SK-N-SH (cell line): ENCODE data around the gene SLC6A11. TPM values are rescaled to one million over a fixed set of nuclear protein-coding genes. Genes with fewer than 3 reads are reported as not detected.

Experiments used
- CTCF ChIA-PET: fragments of 300-600, 350-600 bp; formaldehyde crosslinking; extraction: SDS; loops from one replicate; lab custom pipeline; 2021; lab: Yijun Ruan, JAX
- POLR2A ChIA-PET: fragments of 350-600 bp; sonication (Branson Sonifier 250); formaldehyde crosslinking; extraction: SDS; loops from one replicate; lab custom pipeline; 2020; ENCODE audit warnings: antibody characterized with exemption, inconsistent platforms; lab: Yijun Ruan, JAX
- DNase-seq: peaks from one replicate; pipeline ENCODE4 v3.0.0; 2012
- H2AFZ ChIP-seq: fragments of 200-600 bp; sonication (generic); 2 replicates; pipeline ENCODE4 v1.8.1; 2016; ENCODE audit warnings: antibody characterized with exemption, mild to moderate bottlenecking, low read depth
- H3F3A ChIP-seq: fragments of 200-600 bp; sonication (generic); replicated peaks from 2 replicates; pipeline ENCODE3; 2016; ENCODE audit warnings: antibody characterized with exemption, mild to moderate bottlenecking; ENCODE audit not compliant: insufficient read depth
- H3K27ac ChIP-seq, 2 experiments: fragments of 200-500 bp in 1 of 2; fragments of 200-600 bp in 1 of 2; sonication (Bioruptor generic) in 1 of 2; sonication (generic), shearing (Covaris generic) in 1 of 2; 2 replicates each; pipeline versions ENCODE4 v1.5.1 to v1.6.1; 2014 to 2016; ENCODE audit warnings: low read depth in 2 of 2, inconsistent platforms in 1 of 2, low read length in 1 of 2, mild to moderate bottlenecking in 1 of 2, mixed read lengths in 1 of 2
- H3K27me3 ChIP-seq: fragments of 200-600 bp; sonication (generic), shearing (Covaris generic); 2 replicates; pipeline ENCODE4 v1.6.1; 2016; ENCODE audit warnings: mixed run types; ENCODE audit not compliant: insufficient read depth
- H3K36me3 ChIP-seq, 2 experiments: fragments of 200-500 bp in 1 of 2; fragments of 200-600 bp in 1 of 2; sonication (Bioruptor generic) in 1 of 2; sonication (generic) in 1 of 2; replicated peaks in 1 of 2; 2 replicates each; pipeline versions ENCODE3 to v1.5.1; 2014 to 2016; ENCODE audit warnings: low read length in 1 of 2, mild to moderate bottlenecking in 1 of 2; ENCODE audit not compliant: insufficient read depth in 2 of 2, control insufficient read depth in 1 of 2
- H3K4me1 ChIP-seq, 2 experiments: fragments of 200-500 bp in 1 of 2; fragments of 200-600 bp in 1 of 2; sonication (Bioruptor generic) in 1 of 2; sonication (generic), shearing (Covaris generic) in 1 of 2; 2 replicates each; pipeline versions ENCODE4 v1.5.1 to v1.6.1; 2014 to 2016; ENCODE audit warnings: low read depth in 1 of 2, low read length in 1 of 2, mixed run types in 1 of 2; ENCODE audit not compliant: insufficient read depth in 2 of 2, control insufficient read depth in 1 of 2
- H3K4me2 ChIP-seq: fragments of 200-600 bp; sonication (generic), shearing (Covaris generic); 2 replicates; pipeline ENCODE4 v1.6.1; 2017; ENCODE audit warnings: mixed run types
- H3K4me3 ChIP-seq, 2 experiments: fragments of 200-500 bp in 1 of 2; fragments of 200-600 bp in 1 of 2; sonication (Bioruptor generic) in 1 of 2; sonication (generic), shearing (Covaris generic) in 1 of 2; 2 replicates each; pipeline versions ENCODE4 v1.5.1 to v1.8.1; 2014 to 2016; ENCODE audit warnings: low read depth in 2 of 2, inconsistent platforms in 1 of 2, low read length in 1 of 2, mild to moderate bottlenecking in 1 of 2, mixed read lengths in 1 of 2, moderate library complexity in 1 of 2
- H3K79me2 ChIP-seq: fragments of 200-600 bp; sonication (generic); 2 replicates; pipeline ENCODE4 v1.8.1; 2017; ENCODE audit warnings: mild to moderate bottlenecking; ENCODE audit not compliant: insufficient read depth
- H3K9ac ChIP-seq: fragments of 200-600 bp; sonication (generic); 2 replicates; pipeline ENCODE4 v1.6.1; 2017; ENCODE audit warnings: mixed run types
- H3K9me2 ChIP-seq: fragments of 200-600 bp; sonication (generic); 2 replicates; pipeline ENCODE4 v1.6.1; 2017; ENCODE audit warnings: mixed run types
- H3K9me3 ChIP-seq: fragments of 200-600 bp; sonication (generic); 2 replicates; pipeline ENCODE4 v1.6.1; 2017; ENCODE audit warnings: mixed run types, mild to moderate bottlenecking, moderate library complexity
- H4K20me1 ChIP-seq: fragments of 200-600 bp; sonication (generic); 2 replicates; pipeline ENCODE4 v1.6.1; 2017; ENCODE audit warnings: mild to moderate bottlenecking, mixed run types; ENCODE audit not compliant: insufficient read depth
- CHD2 ChIP-seq: fragments of 150-350 bp; IDR thresholded peaks from 2 replicates; pipeline ENCODE4 v1.6.1; 2018; ENCODE audit warnings: low read length; ENCODE audit not compliant: partially characterized antibody
- ELF1 ChIP-seq: IDR thresholded peaks from 2 replicates; pipeline ENCODE4 v1.4.0; 2012
- FOSL2 ChIP-seq: IDR thresholded peaks from 2 replicates; pipeline ENCODE4 v1.4.0; 2012; ENCODE audit warnings: low read depth, mild to moderate bottlenecking, moderate library complexity, borderline replicate concordance
- FOXJ3 ChIP-seq: sonication (generic); formaldehyde crosslinking; IDR thresholded peaks from 2 replicates; pipeline ENCODE4 v1.5.1; 2020; ENCODE audit warnings: mild to moderate bottlenecking, missing genetic modification reagents
- FOXM1 ChIP-seq: IDR thresholded peaks from 2 replicates; pipeline ENCODE4 v1.4.0; 2012; ENCODE audit warnings: low read depth, mild to moderate bottlenecking
- JUND ChIP-seq: IDR thresholded peaks from 2 replicates; pipeline ENCODE4 v1.4.0; 2012
- NFIC ChIP-seq: IDR thresholded peaks from 2 replicates; pipeline ENCODE4 v1.4.0; 2012; ENCODE audit warnings: borderline replicate concordance
- NRF1 ChIP-seq: IDR thresholded peaks from 2 replicates; pipeline ENCODE4 v1.6.1; 2012; ENCODE audit warnings: low read depth, mild to moderate bottlenecking, low read length
- POLR2AphosphoS5 ChIP-seq: IDR thresholded peaks from 2 replicates; pipeline ENCODE4 v1.6.1; 2012; ENCODE audit warnings: low read depth, low read length
- RXRA ChIP-seq: IDR thresholded peaks from 2 replicates; pipeline ENCODE4 v1.4.0; 2012; ENCODE audit warnings: low read depth, mild to moderate bottlenecking, borderline replicate concordance
- SIN3A ChIP-seq: IDR thresholded peaks from 2 replicates; pipeline ENCODE4 v1.6.1; 2012; ENCODE audit warnings: low read depth, mild to moderate bottlenecking, low read length, moderate library complexity, borderline replicate concordance
- SMC3 ChIP-seq: IDR thresholded peaks from 2 replicates; pipeline ENCODE4 v1.6.1; 2012; ENCODE audit warnings: low read depth, low read length, improper control_type of control experiment
- TAF1 ChIP-seq: IDR thresholded peaks from 2 replicates; pipeline ENCODE4 v1.6.1; 2012; ENCODE audit warnings: low read depth, mild to moderate bottlenecking, low read length, moderate library complexity, borderline replicate concordance
- TCF12 ChIP-seq: IDR thresholded peaks from 2 replicates; pipeline ENCODE4 v1.4.0; 2012
- TEAD4 ChIP-seq: IDR thresholded peaks from 2 replicates; pipeline ENCODE4 v1.4.0; 2012; ENCODE audit warnings: mild to moderate bottlenecking, borderline replicate concordance; ENCODE audit not compliant: insufficient read depth
- USF1 ChIP-seq: IDR thresholded peaks from 2 replicates; pipeline ENCODE4 v1.4.0; 2012; ENCODE audit warnings: low read depth, borderline replicate concordance
- YY1 ChIP-seq: IDR thresholded peaks from 2 replicates; pipeline ENCODE4 v1.4.0; 2012; ENCODE audit warnings: low read depth, mild to moderate bottlenecking
- WGBS: methylation state at CpG from one replicate; pipeline ENCODE4 v1.1.6; 2017; ENCODE audit warnings: low lambda C conversion rate; 5-methylcytosine and 5-hydroxymethylcytosine counted together
- polyA plus RNA-seq, 3 experiments: library from polyadenylated mRNA; depleted of rRNA; stranded (reverse); fragments of >200 nt; gene quantifications; 2 replicates each; pipeline ENCODE4 v1.2.3, GENCODE V29; 2012

The SLC6A11 gene
- polyA plus RNA-seq, 1 of the 3 experiments (the other 2 are of a cell fraction) = 0.03 TPM

- Histone ChIP-seq H3K27me3 (no peaks in the 10 kb centered on the region), H3K36me3 (no peaks in the 10 kb centered on the region), H3K9ac (no peak overlapping the region), H3K9me2 (no peaks in the 10 kb centered on the region), H2AFZ (no peak overlapping the region), H3F3A (no peaks in the 10 kb centered on the region), H3K4me1 (no peaks in the 10 kb centered on the region), H3K27ac (no peak overlapping the region), H3K79me2 (no peaks in the 10 kb centered on the region), H3K4me2 (no peak overlapping the region), H3K4me3 (no peak overlapping the region), H4K20me1 (no peaks in the 10 kb centered on the region), H3K9me3 (no peaks in the 10 kb centered on the region)
- CTCF ChIA-PET = no interaction called here
- POLR2A ChIA-PET = no interaction called here
- WGBS = 63% methylated on average over 1 of the region's 1 CpG
- no peak for DNase-seq
- TF ChIP-seq TCF12 (no peak), FOSL2 (no peak), FOXJ3 (CRISPR knock-in tag) (no peak)
- TF ChIP-seq, all 33 proteins: peak for 0
These were observed 8.4 kb downstream of the SLC6A11 start for GRCh38 chr3:10824468-10824867.

DNA sequence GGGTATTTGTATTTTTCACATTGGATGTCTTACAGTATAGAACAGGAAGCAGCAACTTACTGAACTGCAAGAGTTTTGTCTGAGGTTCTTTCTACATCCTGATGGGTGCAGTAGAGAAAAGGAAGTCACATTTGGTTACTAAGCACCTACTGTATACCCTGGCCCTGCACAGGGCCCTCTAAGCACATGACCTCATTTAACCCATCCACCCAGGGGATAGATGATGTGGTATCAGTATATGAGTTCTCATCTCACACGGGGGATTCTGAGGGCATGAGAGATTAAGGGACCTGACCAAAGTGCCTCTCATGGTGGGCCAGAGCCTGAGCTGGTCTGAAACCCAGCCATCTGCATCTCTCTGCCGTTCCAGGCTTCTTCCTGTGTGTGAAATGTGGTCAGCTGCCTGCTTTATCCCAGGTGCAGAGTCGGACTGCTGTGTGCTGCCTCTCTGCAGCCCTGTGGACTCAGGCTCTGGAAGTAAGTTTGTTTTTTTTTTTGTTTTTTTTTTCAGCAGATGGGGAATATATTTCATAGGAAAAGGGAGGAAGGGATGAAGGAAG, 17.9 kb downstream of the SLC6A11 start:
- no peak overlapping the region for H2AFZ ChIP-seq
- no peak overlapping the region for H3K27ac ChIP-seq
- no peaks in the 10 kb centered on the region for H3K9me3 ChIP-seq
- H3F3A ChIP-seq = no peaks in the 10 kb centered on the region
- no peaks in the 10 kb centered on the region for H3K36me3 ChIP-seq
- H3K4me1 ChIP-seq = no peaks in the 10 kb centered on the region; a peak in 1 of 4 replicates
- no peaks in the 10 kb centered on the region for H4K20me1 ChIP-seq
- no peak overlapping the region for H3K4me3 ChIP-seq
- no peak for DNase-seq
- 23% methylated on average over 3 of the region's 3 CpGs for WGBS
- ChIA-PET CTCF (no interaction called here), POLR2A (no interaction called here)
- TF ChIP-seq NRF1 (no peak), SMC3 (no peak), TEAD4 (no peak), ELF1 (no peak), SIN3A (no peak), RXRA (no peak), JUND (no peak), FOXM1 (no peak), NFIC (no peak), USF1 (no peak), POLR2AphosphoS5 (no peak), FOXJ3 (CRISPR knock-in tag) (no peak), YY1 (no peak), CHD2 (no peak), TAF1 (no peak)
- TF ChIP-seq, all 33 proteins: peak for 0
- Histone ChIP-seq H3K4me2 (no peak overlapping the region), H3K9me2 (no peaks in the 10 kb centered on the region), H3K27me3 (no peaks in the 10 kb centered on the region), H3K9ac (no peak overlapping the region), H3K79me2 (no peaks in the 10 kb centered on the region)
